PC-3 (cell line): ENCODE measurements around the gene RANBP10. TPM values are rescaled to one million over a fixed set of nuclear protein-coding genes. Genes with fewer than 3 reads are reported as not detected.

Experiments used
- ATAC-seq: fragments of 200-7000 bp; cut with Tn5 transposase; 2 replicates; pipeline ENCODE4 v1.9.1; 2020; ENCODE audit warnings: mild to moderate bottlenecking, moderate library complexity
- BruUV-seq: library from RNA; stranded (reverse); fragments of 400-500 nt; replicated peaks from 2 replicates; lab custom pipeline; 2021; lab: Mats Ljungman, UMichigan
- CTCF ChIA-PET: fragments of 300-600 bp; sonication (Branson Sonifier 250); formaldehyde crosslinking; loops from one replicate; lab custom pipeline; 2022; ENCODE audit warnings: antibody characterized with exemption; lab: Charles Lee
- POLR2A ChIA-PET: fragments of 300-600 bp; sonication (Branson Sonifier 250); formaldehyde crosslinking; loops from one replicate; lab custom pipeline; 2022; ENCODE audit warnings: antibody characterized with exemption; ENCODE audit not compliant: unreplicated experiment; lab: Charles Lee
- DNase-seq: peaks from one replicate; pipeline ENCODE4 v3.0.0-alpha.2; 2015
- H2AFZ ChIP-seq: fragments of 300-600 bp; sonication (generic); 2 replicates; pipeline ENCODE4 v1.6.0; 2016; ENCODE audit warnings: antibody characterized with exemption, low read length
- H3F3A ChIP-seq: fragments of 300-600 bp; sonication (generic); one replicate; pipeline ENCODE4 v1.6.0; 2017; ENCODE audit warnings: antibody characterized with exemption, low read length, control low read depth, mild to moderate bottlenecking; ENCODE audit not compliant: unreplicated experiment
- H3K27ac ChIP-seq: fragments of 300-600 bp; sonication (generic); 2 replicates; pipeline ENCODE4 v1.5.1; 2016; ENCODE audit warnings: mild to moderate bottlenecking, low read length
- H3K27me3 ChIP-seq: fragments of 300-600 bp; sonication (generic); 2 replicates; pipeline ENCODE4 v1.6.1; 2016; ENCODE audit warnings: low read length, mixed read lengths
- H3K36me3 ChIP-seq: fragments of 300-600 bp; sonication (generic); 2 replicates; pipeline ENCODE4 v1.6.1; 2016; ENCODE audit warnings: low read depth, mixed run types, low read length, mixed read lengths
- H3K4me1 ChIP-seq: fragments of 300-600 bp; sonication (generic); 2 replicates; pipeline ENCODE4 v1.5.1; 2016; ENCODE audit warnings: low read length; ENCODE audit not compliant: insufficient read depth
- H3K4me2 ChIP-seq: fragments of 300-600 bp; sonication (generic); 2 replicates; pipeline ENCODE4 v1.6.0; 2016; ENCODE audit warnings: low read length
- H3K4me3 ChIP-seq: fragments of 300-600 bp; sonication (generic); 2 replicates; pipeline ENCODE4 v1.5.1; 2016; ENCODE audit warnings: mild to moderate bottlenecking, low read length, mixed read lengths
- H3K79me2 ChIP-seq: fragments of 300-600 bp; sonication (generic); 2 replicates; pipeline ENCODE4 v1.6.1; 2017; ENCODE audit warnings: low read length, mixed read lengths
- H3K9ac ChIP-seq: fragments of 300-600 bp; sonication (generic); 2 replicates; pipeline ENCODE4 v1.6.0; 2016; ENCODE audit warnings: mild to moderate bottlenecking, low read length
- H3K9me2 ChIP-seq: fragments of 300-600 bp; sonication (generic); replicated peaks from 2 replicates; pipeline ENCODE4 v1.6.1; 2016; ENCODE audit warnings: mixed run types, low read length, mixed read lengths
- H3K9me3 ChIP-seq: fragments of 300-600 bp; sonication (generic); 2 replicates; pipeline ENCODE4 v1.6.1; 2016; ENCODE audit warnings: low read length, mixed read lengths
- H4K20me1 ChIP-seq: fragments of 300-600 bp; sonication (generic); 2 replicates; pipeline ENCODE4 v1.6.1; 2016; ENCODE audit warnings: low read length, mixed read lengths
- EZH2 ChIP-seq: fragments of 300-600 bp; sonication (generic); IDR thresholded peaks from one replicate; pipeline ENCODE4 v1.6.1; 2017; ENCODE audit warnings: antibody characterized with exemption, mild to moderate bottlenecking, low read length; ENCODE audit not compliant: unreplicated experiment
- EZH2phosphoT487 ChIP-seq: fragments of 300-600 bp; sonication (generic); IDR thresholded peaks from 2 replicates; pipeline ENCODE4 v1.6.1; 2018; ENCODE audit warnings: mild to moderate bottlenecking, antibody characterized with exemption, low read length, borderline replicate concordance
- intact Hi-C: fragments of 100-400 bp; cut with micrococcal nuclease; formaldehyde crosslinking; loops from 2 replicates; pipeline ENCODE4 v1.9.0; 2023
- total RNA-seq: library from RNA; depleted of rRNA; stranded (reverse); fragments of >200 nt; gene quantifications from 2 replicates; pipeline ENCODE4 v1.2.3, GENCODE V29; 2014
- TF ChIP-seq, protein P1 (sequence below): fragments of 300-600 bp; sonication (generic); conservative IDR thresholded peaks from 2 replicates; pipeline ENCODE4 v1.5.1; 2017; ENCODE audit warnings: antibody characterized with exemption, low read depth, mild to moderate bottlenecking, low read length

Gene RANBP10
- total RNA-seq, 1 experiment from 2014 or later: 5.5 TPM

GRCh38 chr16:67770346-67770991 is 35.9 kb downstream of the RANBP10 start:
- intact Hi-C loops: no loop called here

GRCh38 chr16:67767953-67768352 is 38.4 kb downstream of the RANBP10 start:
- Histone ChIP-seq H3K36me3 (no peaks in the 10 kb centered on the region), H3K4me1 (no peaks in the 10 kb centered on the region), H3K9ac (no peak overlapping the region), H3K79me2 (no peaks in the 10 kb centered on the region), H2AFZ (no peak overlapping the region), H3K9me2 (no peaks in the 10 kb centered on the region), H3F3A (no peaks in the 10 kb centered on the region), H3K27me3 (no peaks in the 10 kb centered on the region), H3K4me2 (no peak overlapping the region), H3K9me3 (no peaks in the 10 kb centered on the region), H3K27ac (no peak overlapping the region), H3K4me3 (no peak overlapping the region), H4K20me1 (no peaks in the 10 kb centered on the region)
- CTCF ChIA-PET: interaction anchor here (0.5 to 0.7 kb wide), 2 partner anchors 96 to 303 kb away, joined by 5 to 10 read pairs; no protein-coding TSS in a partner anchor
- intact Hi-C loops: no loop called here
- peak; percentile 9 for DNase-seq
- POLR2A ChIA-PET: interaction anchor here (0.6 kb wide), 1 partner anchor 129 kb away, joined by 16 read pairs; no protein-coding TSS in a partner anchor
- BruUV-seq: no TSS peak
- peak; percentile 48; the same call in 1 of the 2 replicates for ATAC-seq
- TF ChIP-seq, protein P1, sequence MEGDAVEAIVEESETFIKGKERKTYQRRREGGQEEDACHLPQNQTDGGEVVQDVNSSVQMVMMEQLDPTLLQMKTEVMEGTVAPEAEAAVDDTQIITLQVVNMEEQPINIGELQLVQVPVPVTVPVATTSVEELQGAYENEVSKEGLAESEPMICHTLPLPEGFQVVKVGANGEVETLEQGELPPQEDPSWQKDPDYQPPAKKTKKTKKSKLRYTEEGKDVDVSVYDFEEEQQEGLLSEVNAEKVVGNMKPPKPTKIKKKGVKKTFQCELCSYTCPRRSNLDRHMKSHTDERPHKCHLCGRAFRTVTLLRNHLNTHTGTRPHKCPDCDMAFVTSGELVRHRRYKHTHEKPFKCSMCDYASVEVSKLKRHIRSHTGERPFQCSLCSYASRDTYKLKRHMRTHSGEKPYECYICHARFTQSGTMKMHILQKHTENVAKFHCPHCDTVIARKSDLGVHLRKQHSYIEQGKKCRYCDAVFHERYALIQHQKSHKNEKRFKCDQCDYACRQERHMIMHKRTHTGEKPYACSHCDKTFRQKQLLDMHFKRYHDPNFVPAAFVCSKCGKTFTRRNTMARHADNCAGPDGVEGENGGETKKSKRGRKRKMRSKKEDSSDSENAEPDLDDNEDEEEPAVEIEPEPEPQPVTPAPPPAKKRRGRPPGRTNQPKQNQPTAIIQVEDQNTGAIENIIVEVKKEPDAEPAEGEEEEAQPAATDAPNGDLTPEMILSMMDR: no peak
- TF ChIP-seq EZH2phosphoT487 (no peak), EZH2 (no peak)

More at GRCh38 chr16:67770346-67770991, 35.9 kb downstream of the RANBP10 start:
- H3K4me2 ChIP-seq: no peak overlapping the region
- H2AFZ ChIP-seq: no peak overlapping the region
- no peaks in the 10 kb centered on the region for H3F3A ChIP-seq
- no peaks in the 10 kb centered on the region for H3K36me3 ChIP-seq
- DNase-seq (no peak), ATAC-seq (no peak)
- 0 out of 2 replicates have a peak, but pooled peaks cover 3% of the 10 kb centered on the region for H3K79me2 ChIP-seq
- H3K27ac ChIP-seq: no peak overlapping the region
- H3K27me3 ChIP-seq: no peaks in the 10 kb centered on the region
- no TSS peak for BruUV-seq
- POLR2A ChIA-PET: no interaction called here
- no peak overlapping the region for H3K4me3 ChIP-seq
- CTCF ChIA-PET: no interaction called here
- H4K20me1 ChIP-seq: no peaks in the 10 kb centered on the region
- no peak overlapping the region for H3K9ac ChIP-seq
- H3K9me3 ChIP-seq: no peaks in the 10 kb centered on the region
- H3K4me1 ChIP-seq: no peaks in the 10 kb centered on the region
- TF ChIP-seq EZH2: no peak
- TF ChIP-seq, protein P1: no peak
- TF ChIP-seq EZH2phosphoT487: no peak
- H3K9me2 ChIP-seq: no peaks in the 10 kb centered on the region

GRCh38 chr16:67766291-67766690 is 40.1 kb downstream of the RANBP10 start:
- POLR2A ChIA-PET: no interaction called here
- Histone ChIP-seq H3K9ac (no peak overlapping the region), H3K4me3 (no peak overlapping the region), H3K36me3 (no peaks in the 10 kb centered on the region), H2AFZ (no peak overlapping the region), H3K9me2 (no peaks in the 10 kb centered on the region), H4K20me1 (no peaks in the 10 kb centered on the region), H3K4me2 (no peak overlapping the region), H3K4me1 (no peaks in the 10 kb centered on the region), H3K9me3 (no peaks in the 10 kb centered on the region), H3K79me2 (no peaks in the 10 kb centered on the region), H3K27ac (no peak overlapping the region), H3F3A (no peaks in the 10 kb centered on the region), H3K27me3 (no peaks in the 10 kb centered on the region)
- DNase-seq (no peak), ATAC-seq (no peak)
- intact Hi-C loops: no loop called here
- no TSS peak for BruUV-seq
- TF ChIP-seq EZH2: no peak
- TF ChIP-seq, protein P1: no peak
- TF ChIP-seq EZH2phosphoT487: no peak
- CTCF ChIA-PET: no interaction called here
